OCI-LY3 (cell line): ENCODE data around the gene CARTPT.

ENCODE experiments used
- H2AFZ ChIP-seq: fragments of 200-600, 300-600 bp; shearing (Covaris generic); 2 replicates; pipeline ENCODE4 v1.6.0; 2014; ENCODE audit warnings: antibody characterized with exemption, low read depth, low read length
- H3K27ac ChIP-seq: fragments of 200-600, 300-600 bp; sonication (generic); 2 replicates; pipeline ENCODE4 v1.5.1; 2014; ENCODE audit warnings: mild to moderate bottlenecking, low read length, moderate library complexity, mixed read lengths
- H3K27me3 ChIP-seq: fragments of 200-600, 300-600 bp; sonication (generic); 2 replicates; pipeline ENCODE4 v1.6.1; 2014; ENCODE audit warnings: low read depth, low read length, mixed read lengths
- H3K36me3 ChIP-seq: fragments of 200-600, 300-600 bp; sonication (generic); replicated peaks from 2 replicates; pipeline ENCODE3; 2014; ENCODE audit warnings: low read depth, low read length, mixed read lengths
- H3K4me1 ChIP-seq: fragments of 300-600, 200-600 bp; sonication (generic); 2 replicates; pipeline ENCODE4 v1.6.1; 2014; ENCODE audit warnings: low read length, mixed read lengths
- H3K4me2 ChIP-seq: fragments of 200-600, 300-600 bp; sonication (generic); 2 replicates; pipeline ENCODE4 v1.6.1; 2014; ENCODE audit warnings: low read length, mixed read lengths
- H3K4me3 ChIP-seq: fragments of 300-600, 200-600 bp; sonication (generic); 2 replicates; pipeline ENCODE4 v1.5.1; 2014; ENCODE audit warnings: antibody characterized with exemption, mild to moderate bottlenecking, low read length, moderate library complexity
- H3K79me2 ChIP-seq: fragments of 300-600, 200-600 bp; shearing (Covaris generic); 2 replicates; pipeline ENCODE4 v1.6.1; 2014; ENCODE audit warnings: mild to moderate bottlenecking, low read length, mixed read lengths
- H3K9ac ChIP-seq: fragments of 300-600, 200-600 bp; shearing (Covaris generic); 2 replicates; pipeline ENCODE4 v1.6.0; 2014; ENCODE audit warnings: mild to moderate bottlenecking, low read length, moderate library complexity
- H3K9me3 ChIP-seq: fragments of 200-600, 300-600 bp; shearing (Covaris generic); 2 replicates; pipeline ENCODE4 v1.6.1; 2014; ENCODE audit warnings: low read length, mixed read lengths; ENCODE audit not compliant: insufficient read depth
- H4K20me1 ChIP-seq: fragments of 200-600, 300-600 bp; sonication (generic); 2 replicates; pipeline ENCODE4 v1.6.1; 2016; ENCODE audit warnings: low read length, mixed read lengths; ENCODE audit not compliant: insufficient read depth
- CTCF ChIP-seq: fragments of 200-600, 300-600 bp; sonication (generic); IDR thresholded peaks from 2 replicates; pipeline ENCODE4 v1.5.1; 2014; ENCODE audit warnings: antibody characterized with exemption, low read length, low read depth
- EZH2phosphoT487 ChIP-seq: fragments of 200-600 bp; shearing (Covaris generic); IDR thresholded peaks from 2 replicates; pipeline ENCODE4 v1.6.1; 2018; ENCODE audit warnings: antibody characterized with exemption, mixed run types, low read depth

Gene CARTPT

GRCh38 chr5:71700803-71701202 is 18.3 kb upstream of the CARTPT start:
- no peak overlapping the region for H2AFZ ChIP-seq
- H3K36me3 ChIP-seq, result no peaks in the 10 kb centered on the region
- no peaks in the 10 kb centered on the region for H3K9me3 ChIP-seq
- H3K27me3 ChIP-seq, result no peaks in the 10 kb centered on the region; the same call in 1 of the 2 replicates
- H3K9ac ChIP-seq, result no peak overlapping the region
- H3K4me2 ChIP-seq, result no peak overlapping the region
- no peaks in the 10 kb centered on the region for H3K4me1 ChIP-seq
- no peak overlapping the region for H3K27ac ChIP-seq
- no peaks in the 10 kb centered on the region for H4K20me1 ChIP-seq
- H3K79me2 ChIP-seq, result no peaks in the 10 kb centered on the region
- H3K4me3 ChIP-seq, result no peak overlapping the region
- TF ChIP-seq CTCF (no peak), EZH2phosphoT487 (no peak)

DNA sequence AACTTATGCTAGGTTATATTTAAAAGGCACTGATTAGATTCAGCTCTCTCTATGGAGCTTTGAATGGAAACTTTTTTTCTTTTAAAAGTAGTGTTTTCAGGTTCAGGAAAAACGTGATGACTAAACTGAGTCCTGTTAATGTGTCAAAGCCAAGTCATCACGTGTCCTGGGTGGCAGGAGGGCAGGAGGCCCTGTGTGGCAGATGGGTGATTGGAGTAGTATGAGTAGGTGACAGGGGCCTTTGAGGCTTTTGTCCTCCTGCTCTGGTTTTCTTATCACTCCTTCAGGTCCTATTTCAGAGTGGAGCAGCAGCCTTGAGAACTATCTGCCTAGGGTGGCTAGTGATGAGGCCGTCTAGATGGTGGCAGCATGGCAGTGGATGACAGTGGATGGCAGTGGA is 17.7 kb upstream of the CARTPT start:
- H3K4me2 ChIP-seq, result no peak overlapping the region
- H3K9ac ChIP-seq, result no peak overlapping the region
- no peak overlapping the region for H3K27ac ChIP-seq
- no peaks in the 10 kb centered on the region for H3K79me2 ChIP-seq
- H3K36me3 ChIP-seq, result no peaks in the 10 kb centered on the region
- TF ChIP-seq CTCF, result no peak
- no peak for TF ChIP-seq EZH2phosphoT487
- H3K4me1 ChIP-seq, result no peaks in the 10 kb centered on the region
- H3K9me3 ChIP-seq, result no peaks in the 10 kb centered on the region
- H3K4me3 ChIP-seq, result no peak overlapping the region
- H2AFZ ChIP-seq, result no peak overlapping the region
- H4K20me1 ChIP-seq, result no peaks in the 10 kb centered on the region
- H3K27me3 ChIP-seq, result no peaks in the 10 kb centered on the region; the same call in 1 of the 2 replicates

DNA sequence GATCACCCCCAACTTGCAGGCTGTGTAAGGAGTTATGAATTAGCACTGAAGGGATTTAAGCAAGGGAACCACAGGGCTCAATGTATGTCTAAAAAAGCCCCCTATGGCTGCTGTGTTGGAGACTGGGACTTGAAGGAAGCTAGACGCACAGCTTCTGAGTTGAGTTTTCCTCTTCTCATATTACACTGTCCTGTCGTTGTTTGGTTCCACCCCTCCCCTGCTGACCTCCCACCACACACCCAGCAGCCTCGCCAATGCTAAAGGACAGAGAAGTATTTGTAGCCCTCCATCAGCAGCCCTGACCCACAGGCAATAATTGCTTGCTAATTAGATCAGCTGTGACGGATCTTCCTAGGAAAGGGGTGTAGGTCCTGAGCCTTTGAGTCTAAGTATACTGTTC is 15.1 kb upstream of the CARTPT start:
- H3K27me3 ChIP-seq, result peaks cover 4% of the 10 kb centered on the region; the same call in 1 of the 2 replicates
- no peaks in the 10 kb centered on the region for H3K79me2 ChIP-seq
- H3K9ac ChIP-seq, result no peak overlapping the region
- no peak overlapping the region for H2AFZ ChIP-seq
- TF ChIP-seq EZH2phosphoT487 (no peak), CTCF (no peak)
- H4K20me1 ChIP-seq, result no peaks in the 10 kb centered on the region
- no peaks in the 10 kb centered on the region for H3K36me3 ChIP-seq
- H3K9me3 ChIP-seq, result no peaks in the 10 kb centered on the region
- H3K4me2 ChIP-seq, result no peak overlapping the region
- no peaks in the 10 kb centered on the region for H3K4me1 ChIP-seq
- H3K4me3 ChIP-seq, result no peak overlapping the region
- no peak overlapping the region for H3K27ac ChIP-seq

DNA sequence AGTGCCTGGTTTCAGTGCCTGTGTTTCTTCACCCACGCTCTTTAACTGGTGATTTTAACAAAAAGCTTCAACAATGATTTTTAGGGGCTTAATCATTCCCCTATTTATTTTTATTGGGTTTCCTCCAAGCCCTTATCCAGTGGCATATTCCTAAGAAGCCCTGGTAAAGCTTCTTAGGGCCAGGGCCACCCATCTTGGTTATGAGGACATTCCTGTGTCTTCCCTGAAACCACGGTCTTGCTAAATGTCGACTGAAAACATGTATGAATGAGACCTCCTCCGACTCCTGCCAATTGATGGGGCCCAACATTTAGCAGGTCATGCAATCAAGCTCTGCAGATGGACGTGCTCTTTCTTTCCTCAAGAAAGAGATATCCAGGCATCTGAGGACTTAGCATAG is 13.7 kb upstream of the CARTPT start:
- no peak overlapping the region for H3K4me2 ChIP-seq
- H3K4me1 ChIP-seq, result no peaks in the 10 kb centered on the region
- H3K4me3 ChIP-seq, result no peak overlapping the region
- no peak overlapping the region for H3K9ac ChIP-seq
- no peaks in the 10 kb centered on the region for H3K36me3 ChIP-seq
- peaks cover 4% of the 10 kb centered on the region; the same call in 1 of the 2 replicates for H3K27me3 ChIP-seq
- no peak overlapping the region for H3K27ac ChIP-seq
- no peaks in the 10 kb centered on the region for H3K79me2 ChIP-seq
- no peak overlapping the region for H2AFZ ChIP-seq
- TF ChIP-seq CTCF, result no peak
- no peaks in the 10 kb centered on the region for H3K9me3 ChIP-seq
- H4K20me1 ChIP-seq, result no peaks in the 10 kb centered on the region
